Measurements from ENCODE around the gene LPAR5.

GRCh38 chr12:6614513-6615172, 21.1 kb downstream of the LPAR5 start:
- TF ChIP-seq, protein P1, sequence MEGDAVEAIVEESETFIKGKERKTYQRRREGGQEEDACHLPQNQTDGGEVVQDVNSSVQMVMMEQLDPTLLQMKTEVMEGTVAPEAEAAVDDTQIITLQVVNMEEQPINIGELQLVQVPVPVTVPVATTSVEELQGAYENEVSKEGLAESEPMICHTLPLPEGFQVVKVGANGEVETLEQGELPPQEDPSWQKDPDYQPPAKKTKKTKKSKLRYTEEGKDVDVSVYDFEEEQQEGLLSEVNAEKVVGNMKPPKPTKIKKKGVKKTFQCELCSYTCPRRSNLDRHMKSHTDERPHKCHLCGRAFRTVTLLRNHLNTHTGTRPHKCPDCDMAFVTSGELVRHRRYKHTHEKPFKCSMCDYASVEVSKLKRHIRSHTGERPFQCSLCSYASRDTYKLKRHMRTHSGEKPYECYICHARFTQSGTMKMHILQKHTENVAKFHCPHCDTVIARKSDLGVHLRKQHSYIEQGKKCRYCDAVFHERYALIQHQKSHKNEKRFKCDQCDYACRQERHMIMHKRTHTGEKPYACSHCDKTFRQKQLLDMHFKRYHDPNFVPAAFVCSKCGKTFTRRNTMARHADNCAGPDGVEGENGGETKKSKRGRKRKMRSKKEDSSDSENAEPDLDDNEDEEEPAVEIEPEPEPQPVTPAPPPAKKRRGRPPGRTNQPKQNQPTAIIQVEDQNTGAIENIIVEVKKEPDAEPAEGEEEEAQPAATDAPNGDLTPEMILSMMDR (IDR thresholded peaks at IDR 0.05), result no peak
- TF ChIP-seq POLR2A (IDR thresholded peaks at IDR 0.05), result no peak
